Transverse colon (tissue), 4 donors: Measurements from ENCODE around the gene SHC4.

Source experiments
- POLR2AphosphoS5 ChIP-seq, 3 donors: sonication (generic); formaldehyde crosslinking; IDR thresholded peaks; one replicate each; pipeline ENCODE4 v1.6.1; 2016; ENCODE audit warnings: antibody characterized with exemption in 3 of 3
- TF ChIP-seq, protein P1 (sequence below), 5 experiments: fragments of 200-600 bp in 3 of 5; fragments of 450-650 bp in 2 of 5; sonication (generic) in 3 of 5; IDR thresholded peaks; 1 replicate in 2 of 5; 2 replicates in 3 of 5; pipeline ENCODE4 v1.5.1; 2016 to 2017; ENCODE audit warnings: antibody characterized with exemption in 5 of 5, inconsistent platforms in 3 of 5, mild to moderate bottlenecking in 2 of 5, moderate library complexity in 1 of 5

DNA sequence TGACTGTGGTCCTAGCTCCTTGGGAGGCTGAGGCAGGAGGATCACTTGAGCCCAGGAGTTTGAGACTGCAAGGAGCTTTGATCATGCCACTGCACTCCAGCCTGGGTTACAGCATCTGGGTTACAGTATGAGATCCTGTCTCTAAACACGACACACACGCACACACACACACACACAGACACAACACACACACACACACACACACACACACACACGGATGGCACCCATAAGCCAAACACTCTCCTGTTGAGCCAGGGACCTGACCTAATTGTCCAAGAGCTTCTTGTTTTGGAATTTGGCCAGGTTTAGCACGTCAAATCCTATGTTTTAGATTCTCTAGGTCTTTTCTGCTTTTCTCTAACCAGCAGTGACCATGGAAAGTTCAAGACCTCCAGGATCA lies 59.0 kb downstream of the SHC4 start:
- TF ChIP-seq, protein P1, sequence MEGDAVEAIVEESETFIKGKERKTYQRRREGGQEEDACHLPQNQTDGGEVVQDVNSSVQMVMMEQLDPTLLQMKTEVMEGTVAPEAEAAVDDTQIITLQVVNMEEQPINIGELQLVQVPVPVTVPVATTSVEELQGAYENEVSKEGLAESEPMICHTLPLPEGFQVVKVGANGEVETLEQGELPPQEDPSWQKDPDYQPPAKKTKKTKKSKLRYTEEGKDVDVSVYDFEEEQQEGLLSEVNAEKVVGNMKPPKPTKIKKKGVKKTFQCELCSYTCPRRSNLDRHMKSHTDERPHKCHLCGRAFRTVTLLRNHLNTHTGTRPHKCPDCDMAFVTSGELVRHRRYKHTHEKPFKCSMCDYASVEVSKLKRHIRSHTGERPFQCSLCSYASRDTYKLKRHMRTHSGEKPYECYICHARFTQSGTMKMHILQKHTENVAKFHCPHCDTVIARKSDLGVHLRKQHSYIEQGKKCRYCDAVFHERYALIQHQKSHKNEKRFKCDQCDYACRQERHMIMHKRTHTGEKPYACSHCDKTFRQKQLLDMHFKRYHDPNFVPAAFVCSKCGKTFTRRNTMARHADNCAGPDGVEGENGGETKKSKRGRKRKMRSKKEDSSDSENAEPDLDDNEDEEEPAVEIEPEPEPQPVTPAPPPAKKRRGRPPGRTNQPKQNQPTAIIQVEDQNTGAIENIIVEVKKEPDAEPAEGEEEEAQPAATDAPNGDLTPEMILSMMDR (IDR thresholded peaks at IDR 0.05): no peak
- TF ChIP-seq POLR2AphosphoS5 (IDR thresholded peaks at IDR 0.05): no peak
